ENCODE data around the gene TOP1. TPM values are rescaled to one million over a fixed set of nuclear protein-coding genes. Genes with fewer than 3 reads are reported as not detected.

TOP1 gene
- total and polyA plus RNA-seq, 5 donors from 2014 or later, result 9.2 to 50.0 (median 9.7) TPM

GRCh38 chr20:41017448-41018042 lies 11.1 kb upstream of the TOP1 start:
- no peak for ATAC-seq (ENCODE audit: low read depth in 2 of 2)
- H3K4me3 Mint-ChIP-seq, result no peak overlapping the region
- no peak overlapping the region for H3K27ac Mint-ChIP-seq
- no peaks in the 10 kb centered on the region for H3K27me3 ChIP-seq (ENCODE audit: control insufficient read depth, insufficient read depth, low read length)
- no peaks in the 10 kb centered on the region for H3K4me1 ChIP-seq (ENCODE audit: control insufficient read depth, insufficient read depth, low read length, poor library complexity, severe bottlenecking)
- H3K9me3 Mint-ChIP-seq, result no peaks in the 10 kb centered on the region
- H3K4me1 Mint-ChIP-seq, result no peaks in the 10 kb centered on the region
- H3K9me3 ChIP-seq (ENCODE audit: control insufficient read depth in 2 of 2, low read length in 2 of 2), result no peaks in the 10 kb centered on the region
- no peaks in the 10 kb centered on the region for H3K36me3 Mint-ChIP-seq
- H3K36me3 ChIP-seq (ENCODE audit: control insufficient read depth, insufficient read depth, low read length), result no peaks in the 10 kb centered on the region
- no peak overlapping the region for H3K4me3 ChIP-seq (ENCODE audit: low read depth, low read length)
- no peak overlapping the region for H3K27ac ChIP-seq (ENCODE audit: insufficient read depth, low read length, poor library complexity, severe bottlenecking)
- no peak for DNase-seq
- H3K27me3 Mint-ChIP-seq, result no peaks in the 10 kb centered on the region

- ATAC-seq (ENCODE audit: low read depth in 2 of 2), result no peak
- H3K27ac Mint-ChIP-seq, result peak overlapping the region in 1 of 3 donors; percentile 47
- H3K27me3 Mint-ChIP-seq, result no peaks in the 10 kb centered on the region
These were observed 10.5 kb upstream of the TOP1 start for GRCh38 chr20:41018153-41018552.

GRCh38 chr20:41023549-41023948 lies 5.1 kb upstream of the TOP1 start:
- no peak overlapping the region for H3K4me3 ChIP-seq (ENCODE audit: low read depth, low read length)
- H3K36me3 ChIP-seq (ENCODE audit: control insufficient read depth, insufficient read depth, low read length), result no peaks in the 10 kb centered on the region
- no peak for DNase-seq
- Mint-ChIP-seq H3K4me1 (peaks cover 0 to 17% (median 9%) of the 10 kb centered on the region in 4 donors), H3K4me3 (no peak overlapping the region), H3K27ac (no peak overlapping the region), H3K9me3 (no peaks in the 10 kb centered on the region), H3K36me3 (no peaks in the 10 kb centered on the region), H3K27me3 (no peaks in the 10 kb centered on the region)
- H3K4me1 ChIP-seq (ENCODE audit: control insufficient read depth, insufficient read depth, low read length, poor library complexity, severe bottlenecking), result peaks cover 8% of the 10 kb centered on the region
- no peak for ATAC-seq (ENCODE audit: low read depth in 2 of 2)
- no peaks in the 10 kb centered on the region for H3K27me3 ChIP-seq (ENCODE audit: control insufficient read depth, insufficient read depth, low read length)
- H3K27ac ChIP-seq (ENCODE audit: insufficient read depth, low read length, poor library complexity, severe bottlenecking), result no peak overlapping the region
- H3K9me3 ChIP-seq (ENCODE audit: control insufficient read depth in 2 of 2, low read length in 2 of 2), result no peaks in the 10 kb centered on the region

More at GRCh38 chr20:41018153-41018552, 10.5 kb upstream of the TOP1 start:
- H3K4me3 Mint-ChIP-seq, result no peak overlapping the region
- H3K9me3 Mint-ChIP-seq, result no peaks in the 10 kb centered on the region
- Histone ChIP-seq H3K36me3 (ENCODE audit: control insufficient read depth, insufficient read depth, low read length) (no peaks in the 10 kb centered on the region), H3K4me1 (ENCODE audit: control insufficient read depth, insufficient read depth, low read length, poor library complexity, severe bottlenecking) (no peaks in the 10 kb centered on the region), H3K27ac (ENCODE audit: insufficient read depth, low read length, poor library complexity, severe bottlenecking) (no peak overlapping the region), H3K4me3 (ENCODE audit: low read depth, low read length) (no peak overlapping the region), H3K27me3 (ENCODE audit: control insufficient read depth, insufficient read depth, low read length) (no peaks in the 10 kb centered on the region), H3K9me3 (ENCODE audit: control insufficient read depth in 2 of 2, low read length in 2 of 2) (no peaks in the 10 kb centered on the region)
- no peaks in the 10 kb centered on the region for H3K36me3 Mint-ChIP-seq
- no peak for DNase-seq
- H3K4me1 Mint-ChIP-seq, result no peaks in the 10 kb centered on the region

DNA sequence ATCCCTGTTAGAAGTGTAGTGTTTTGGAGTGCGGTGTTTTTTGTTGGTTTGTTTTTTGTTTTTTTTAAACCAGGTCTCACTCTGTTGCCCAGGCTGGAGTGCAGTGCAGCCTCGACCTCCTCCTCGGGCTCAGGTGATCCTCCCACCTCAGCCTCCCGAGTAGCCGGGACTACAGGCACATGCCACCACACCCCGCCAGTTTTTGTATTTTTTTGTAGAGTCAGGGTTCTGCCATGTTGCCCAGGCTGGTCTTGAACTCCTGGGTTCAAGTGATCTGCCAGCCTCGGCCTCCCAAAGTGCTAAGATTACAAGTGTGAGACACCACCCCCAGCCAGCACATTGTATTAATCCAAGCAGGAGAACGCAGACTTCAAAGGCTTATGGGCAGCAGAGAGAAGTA lies 1.3 kb upstream of the TOP1 start:
- Histone ChIP-seq H3K9me3 (ENCODE audit: control insufficient read depth in 2 of 2, low read length in 2 of 2) (no peaks in the 10 kb centered on the region), H3K27me3 (ENCODE audit: control insufficient read depth, insufficient read depth, low read length) (no peaks in the 10 kb centered on the region), H3K4me3 (ENCODE audit: low read depth, low read length) (no peak overlapping the region), H3K4me1 (ENCODE audit: control insufficient read depth, insufficient read depth, low read length, poor library complexity, severe bottlenecking) (peaks cover 36% of the 10 kb centered on the region), H3K27ac (ENCODE audit: insufficient read depth, low read length, poor library complexity, severe bottlenecking) (peak overlapping the region; percentile 96), H3K36me3 (ENCODE audit: control insufficient read depth, insufficient read depth, low read length) (no peaks in the 10 kb centered on the region)
- Mint-ChIP-seq H3K9me3 (no peaks in the 10 kb centered on the region), H3K27ac (peak overlapping the region; percentile 92 to 98 (median 96)), H3K36me3 (peaks cover 5% of the 10 kb centered on the region), H3K27me3 (no peaks in the 10 kb centered on the region), H3K4me3 (peak overlapping the region; percentile 94 to 99 (median 94)), H3K4me1 (peaks cover 22 to 44% (median 33%) of the 10 kb centered on the region in 4 donors)
- ATAC-seq (ENCODE audit: low read depth in 2 of 2) (no peak), DNase-seq (no peak)

DNA sequence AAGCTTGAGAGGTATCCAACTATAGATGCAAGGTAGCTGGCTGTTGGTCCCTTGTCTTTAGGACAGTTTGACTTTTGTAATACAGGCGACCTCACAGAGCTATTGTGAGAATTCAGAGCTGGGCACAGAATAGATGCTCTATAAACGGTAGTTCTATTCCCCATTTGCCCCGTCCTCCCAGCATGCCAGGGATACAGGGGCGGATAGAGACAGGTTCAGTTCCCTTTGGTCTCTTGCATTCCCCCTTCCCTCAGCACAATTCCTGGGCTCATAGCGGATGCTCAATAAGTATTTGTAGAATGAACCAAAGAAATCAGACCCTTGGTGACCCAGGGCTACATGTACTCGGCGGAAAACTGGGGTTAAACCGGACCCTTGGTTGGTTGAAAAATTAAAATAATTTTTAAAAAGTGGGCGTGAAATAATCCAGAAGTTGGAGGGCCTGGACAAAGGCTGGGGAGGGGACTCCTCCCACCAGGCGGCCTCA lies 707 bp upstream of the TOP1 start:
- Histone ChIP-seq H3K27ac (ENCODE audit: insufficient read depth, low read length, poor library complexity, severe bottlenecking) (peak overlapping the region; percentile 96), H3K4me1 (ENCODE audit: control insufficient read depth, insufficient read depth, low read length, poor library complexity, severe bottlenecking) (peaks cover 41% of the 10 kb centered on the region), H3K4me3 (ENCODE audit: low read depth, low read length) (peak overlapping the region; percentile 48), H3K9me3 (ENCODE audit: control insufficient read depth in 2 of 2, low read length in 2 of 2) (no peaks in the 10 kb centered on the region), H3K27me3 (ENCODE audit: control insufficient read depth, insufficient read depth, low read length) (no peaks in the 10 kb centered on the region), H3K36me3 (ENCODE audit: control insufficient read depth, insufficient read depth, low read length) (no peaks in the 10 kb centered on the region)
- Mint-ChIP-seq H3K4me3 (peak overlapping the region; percentile 94 to 99 (median 94)), H3K27ac (peak overlapping the region; percentile 92 to 98 (median 96)), H3K4me1 (peaks cover 27 to 50% (median 38%) of the 10 kb centered on the region in 4 donors), H3K36me3 (peaks cover 5% of the 10 kb centered on the region), H3K9me3 (no peaks in the 10 kb centered on the region), H3K27me3 (no peaks in the 10 kb centered on the region)
- no peak for ATAC-seq (ENCODE audit: low read depth in 2 of 2)
- no peak for DNase-seq

GRCh38 chr20:41029150-41029901 lies 704 bp downstream of the TOP1 start:
- Histone ChIP-seq H3K4me3 (ENCODE audit: low read depth, low read length) (peak overlapping the region; percentile 94), H3K36me3 (ENCODE audit: control insufficient read depth, insufficient read depth, low read length) (no peaks in the 10 kb centered on the region), H3K4me1 (ENCODE audit: control insufficient read depth, insufficient read depth, low read length, poor library complexity, severe bottlenecking) (peaks cover 52% of the 10 kb centered on the region), H3K9me3 (ENCODE audit: control insufficient read depth in 2 of 2, low read length in 2 of 2) (no peaks in the 10 kb centered on the region), H3K27ac (ENCODE audit: insufficient read depth, low read length, poor library complexity, severe bottlenecking) (peak overlapping the region; percentile 96), H3K27me3 (ENCODE audit: control insufficient read depth, insufficient read depth, low read length) (no peaks in the 10 kb centered on the region)
- Mint-ChIP-seq H3K4me3 (peak overlapping the region; percentile 94 to 99 (median 96)), H3K9me3 (no peaks in the 10 kb centered on the region), H3K36me3 (peaks cover 6% of the 10 kb centered on the region), H3K4me1 (peaks cover 37 to 64% (median 50%) of the 10 kb centered on the region in 4 donors), H3K27ac (peak overlapping the region; percentile 89 to 96 (median 95)), H3K27me3 (no peaks in the 10 kb centered on the region)
- no peak for ATAC-seq (ENCODE audit: low read depth in 2 of 2)
- peak; percentile 13 to 44 (median 42) for DNase-seq

DNA sequence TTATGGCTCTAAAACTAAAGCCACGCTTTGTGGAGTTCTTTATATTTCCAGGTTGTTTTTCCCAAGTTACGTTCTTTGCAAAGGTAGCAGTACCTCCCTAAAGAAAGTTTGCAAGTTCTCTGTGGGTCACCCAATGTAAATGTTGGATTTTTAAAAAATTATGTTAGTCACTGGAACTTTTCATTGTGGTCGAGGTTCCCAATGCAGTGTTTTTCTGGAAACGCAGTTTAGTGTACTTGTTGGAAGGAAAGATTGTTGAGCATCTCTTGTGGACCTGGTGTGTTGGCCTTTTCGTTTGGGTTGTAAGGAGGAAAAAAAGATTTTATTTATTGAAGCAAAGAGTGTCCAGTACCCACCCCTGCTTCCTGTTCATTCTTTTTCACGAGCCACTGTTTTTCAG lies 1.4 kb downstream of the TOP1 start:
- H3K27ac Mint-ChIP-seq, result peak overlapping the region; percentile 89 to 96 (median 95)
- H3K27ac ChIP-seq (ENCODE audit: insufficient read depth, low read length, poor library complexity, severe bottlenecking), result no peak overlapping the region

More for the DNA sequence above, 1.4 kb downstream of the TOP1 start:
- Histone ChIP-seq H3K27me3 (ENCODE audit: control insufficient read depth, insufficient read depth, low read length) (no peaks in the 10 kb centered on the region), H3K4me3 (ENCODE audit: low read depth, low read length) (peak overlapping the region; percentile 94), H3K36me3 (ENCODE audit: control insufficient read depth, insufficient read depth, low read length) (no peaks in the 10 kb centered on the region), H3K9me3 (ENCODE audit: control insufficient read depth in 2 of 2, low read length in 2 of 2) (no peaks in the 10 kb centered on the region), H3K4me1 (ENCODE audit: control insufficient read depth, insufficient read depth, low read length, poor library complexity, severe bottlenecking) (peaks cover 54% of the 10 kb centered on the region)
- Mint-ChIP-seq H3K9me3 (no peaks in the 10 kb centered on the region), H3K36me3 (peaks cover 11% of the 10 kb centered on the region), H3K4me3 (peak overlapping the region; percentile 86 to 96 (median 95)), H3K4me1 (peaks cover 39 to 70% (median 57%) of the 10 kb centered on the region in 4 donors), H3K27me3 (no peaks in the 10 kb centered on the region)
- no peak for DNase-seq
- ATAC-seq (ENCODE audit: low read depth in 2 of 2), result no peak

Measured in CD4-positive, CD25-positive, alpha-beta regulatory T cell (primary cell).